Head of caudate nucleus (tissue), 42 donors: Measurements from ENCODE around the gene RHOF.
"Not testable (repeated sequence)": the region's sequence is repeated elsewhere in the genome, so short reads cannot be mapped to it uniquely, and the experiment has no call there.

Experiments
- DNase-seq, 42 donors: peaks; one replicate each; pipeline versions ENCODE4 v3.0.0 to v3.0.0-alpha.2; 2020 to 2021; ENCODE audit warnings: mixed read lengths in 7 of 42
- intact Hi-C: fragments of 100-400 bp; cut with DNase I; formaldehyde crosslinking; loops from one replicate; pipeline ENCODE4 v1.15.0; 2022

The RHOF gene

GRCh38 chr12:121797937-121798786 is 4.7 kb upstream of the RHOF start:
- DNase-seq: peak in 40 of 42 donors; percentile 52 to 87 (median 72)
- intact Hi-C loops: loop anchor here (5.0 kb wide), 1 partner anchor 89 kb away; the partner anchor contains the start of gene PSMD9

GRCh38 chr12:121796855-121797751 is 3.6 kb upstream of the RHOF start:
- intact Hi-C loops: loop anchor here (5.0 kb wide), 1 partner anchor 90 kb away; the partner anchor contains the start of gene PSMD9
- peak; percentile 67 to 92 (median 83) for DNase-seq

GRCh38 chr12:121795034-121795968 is 1.8 kb upstream of the RHOF start:
- DNase-seq: peak; percentile 64 to 96 (median 90)
- intact Hi-C loops: loop anchor here (5.0 kb wide), 1 partner anchor 92 kb away; the partner anchor contains the start of gene PSMD9

GRCh38 chr12:121794534-121795033 is 1.1 kb upstream of the RHOF start:
- intact Hi-C loops: loop anchor here (5.0 kb wide), 2 partner anchors 93 to 97 kb away; partner anchors contain the start of gene PSMD9
- no peak for DNase-seq

- DNase-seq: peak; percentile 68 to 95 (median 88)
- intact Hi-C loops: loop anchor here (5.0 kb wide), 1 partner anchor 97 kb away; no protein-coding TSS in a partner anchor
These were observed 498 bp upstream of the RHOF start for GRCh38 chr12:121793838-121794533.

GRCh38 chr12:121792607-121793439 is 665 bp downstream of the RHOF start:
- intact Hi-C loops: loop anchor here (5.0 kb wide), 1 partner anchor 96 kb away; no protein-coding TSS in a partner anchor
- peak in 1 of 42 donors; percentile 5 for DNase-seq

- intact Hi-C loops: loop anchor here (5.0 kb wide), 1 partner anchor 95 kb away; no protein-coding TSS in a partner anchor
- DNase-seq: no peak
These were observed 1.6 kb downstream of the RHOF start for GRCh38 chr12:121791671-121792551.

GRCh38 chr12:121790785-121791184 is 2.7 kb downstream of the RHOF start:
- intact Hi-C loops: loop anchor here (5.0 kb wide), 1 partner anchor 93 kb away; no protein-coding TSS in a partner anchor
- not testable (repeated sequence) for DNase-seq

- intact Hi-C loops: loop anchor here (5.0 kb wide), 1 partner anchor 93 kb away; no protein-coding TSS in a partner anchor
These were observed 3.4 kb downstream of the RHOF start for GRCh38 chr12:121789800-121790728.

GRCh38 chr12:121789233-121789781 is 4.2 kb downstream of the RHOF start:
- intact Hi-C loops: no loop called here
- DNase-seq: no peak

More at GRCh38 chr12:121789800-121790728, 3.4 kb downstream of the RHOF start:
- DNase-seq: peak in 11 of 42 donors; percentile 37 to 74 (median 52)

GRCh38 chr12:121788176-121788818 is 5.2 kb downstream of the RHOF start:
- intact Hi-C loops: no loop called here
- no peak for DNase-seq

GRCh38 chr12:121787063-121788025 is 6.1 kb downstream of the RHOF start:
- no peak for DNase-seq
- intact Hi-C loops: no loop called here
